H9 (cell line): ENCODE measurements around the gene NSUN6. TPM values are rescaled to one million over a fixed set of nuclear protein-coding genes. Genes with fewer than 3 reads are reported as not detected.

ENCODE experiments used
- DNase-seq: peaks from one replicate; pipeline ENCODE4 v3.0.0-alpha.2; 2017
- H2AFZ ChIP-seq: one replicate; pipeline ENCODE4 v1.6.1; 2013; ENCODE audit warnings: mild to moderate bottlenecking, low read length, control low read depth, moderate library complexity
- H2AK5ac ChIP-seq: 2 replicates; pipeline ENCODE4 v1.6.1; 2013; ENCODE audit warnings: low read length, control low read depth, mixed read lengths; ENCODE audit not compliant: insufficient read length
- H2BK120ac ChIP-seq: one replicate; pipeline ENCODE4 v1.6.1; 2013; ENCODE audit warnings: low read depth, mild to moderate bottlenecking, low read length, control low read depth, inconsistent platforms; ENCODE audit not compliant: poor library complexity, severe bottlenecking
- H2BK12ac ChIP-seq: 2 replicates; pipeline ENCODE4 v1.6.1; 2013; ENCODE audit warnings: low read length, control low read depth, mixed read lengths, low read depth; ENCODE audit not compliant: insufficient read length
- H2BK15ac ChIP-seq: 2 replicates; pipeline ENCODE4 v1.6.1; 2013; ENCODE audit warnings: low read depth, low read length, control low read depth
- H2BK20ac ChIP-seq: one replicate; pipeline ENCODE4 v1.6.1; 2013; ENCODE audit warnings: low read depth, mild to moderate bottlenecking, low read length, control low read depth, inconsistent platforms; ENCODE audit not compliant: poor library complexity, severe bottlenecking
- H2BK5ac ChIP-seq: 2 replicates; pipeline ENCODE4 v1.6.1; 2013; ENCODE audit warnings: low read length, control low read depth, mixed read lengths; ENCODE audit not compliant: insufficient read length
- H3K14ac ChIP-seq: 2 replicates; pipeline ENCODE4 v1.6.1; 2013; ENCODE audit warnings: low read length, control low read depth; ENCODE audit not compliant: insufficient read depth
- H3K18ac ChIP-seq: 2 replicates; pipeline ENCODE4 v1.6.1; 2013; ENCODE audit warnings: low read depth, mild to moderate bottlenecking, mixed read lengths, low read length, control low read depth; ENCODE audit not compliant: insufficient read length
- H3K23ac ChIP-seq: 2 replicates; pipeline ENCODE4 v1.6.1; 2013; ENCODE audit warnings: low read length, control low read depth, mixed read lengths, low read depth; ENCODE audit not compliant: insufficient read length
- H3K23me2 ChIP-seq: 2 replicates; pipeline ENCODE4 v1.6.1; 2013; ENCODE audit warnings: low read depth, mild to moderate bottlenecking, mixed read lengths, low read length, control low read depth; ENCODE audit not compliant: insufficient read length, poor library complexity, severe bottlenecking
- H3K27ac ChIP-seq: 2 replicates; pipeline ENCODE4 v1.5.1; 2013; ENCODE audit warnings: low read length, control low read depth, mixed read lengths, low read depth; ENCODE audit not compliant: insufficient read length
- H3K27me3 ChIP-seq: 2 replicates; pipeline ENCODE4 v1.6.1; 2013; ENCODE audit warnings: low read length, control low read depth, inconsistent platforms; ENCODE audit not compliant: insufficient read depth
- H3K4ac ChIP-seq: 2 replicates; pipeline ENCODE4 v1.6.1; 2013; ENCODE audit warnings: low read depth, mild to moderate bottlenecking, control low read depth, inconsistent platforms, low read length, moderate library complexity
- H3K4me1 ChIP-seq: 2 replicates; pipeline ENCODE4 v1.6.1; 2013; ENCODE audit warnings: low read length, control low read depth, inconsistent platforms; ENCODE audit not compliant: insufficient read depth
- H3K4me2 ChIP-seq: 2 replicates; pipeline ENCODE4 v1.6.1; 2013; ENCODE audit warnings: low read length, control low read depth, mixed read lengths; ENCODE audit not compliant: insufficient read length, insufficient read depth
- H3K56ac ChIP-seq: 2 replicates; pipeline ENCODE4 v1.6.1; 2013; ENCODE audit warnings: low read depth, mild to moderate bottlenecking, mixed read lengths, low read length, control low read depth; ENCODE audit not compliant: insufficient read length
- H3K79me1 ChIP-seq: 2 replicates; pipeline ENCODE4 v1.6.1; 2013; ENCODE audit warnings: low read depth, mild to moderate bottlenecking, moderate library complexity, low read length, control low read depth, inconsistent platforms; ENCODE audit not compliant: insufficient read depth, poor library complexity, severe bottlenecking
- H3K79me2 ChIP-seq: 2 replicates; pipeline ENCODE4 v1.6.1; 2013; ENCODE audit warnings: low read length, control low read depth, inconsistent platforms; ENCODE audit not compliant: insufficient read depth
- H3K9ac ChIP-seq: 2 replicates; pipeline ENCODE4 v1.6.1; 2013; ENCODE audit warnings: low read length, control low read depth, mixed read lengths; ENCODE audit not compliant: insufficient read length; ENCODE audit errors: extremely low read depth
- H3K9me3 ChIP-seq: one replicate; pipeline ENCODE4 v1.6.1; 2013; ENCODE audit warnings: low read depth, low read length, inconsistent platforms; ENCODE audit not compliant: control insufficient read depth
- H3T11ph ChIP-seq: one replicate; pipeline ENCODE4 v1.6.1; 2013; ENCODE audit warnings: mild to moderate bottlenecking, low read length, control low read depth, inconsistent platforms
- H4K20me1 ChIP-seq: one replicate; pipeline ENCODE4 v1.6.1; 2013; ENCODE audit not compliant: control insufficient read depth, insufficient read length, insufficient read depth
- H4K5ac ChIP-seq: 2 replicates; pipeline ENCODE4 v1.6.1; 2013; ENCODE audit warnings: low read depth, mild to moderate bottlenecking, mixed read lengths, low read length, control low read depth; ENCODE audit not compliant: insufficient read length
- H4K8ac ChIP-seq: replicated peaks from 2 replicates; pipeline ENCODE4 v1.6.1; 2013; ENCODE audit warnings: low read length, control low read depth, mixed read lengths, low read depth; ENCODE audit not compliant: insufficient read length
- H4K91ac ChIP-seq: 2 replicates; pipeline ENCODE4 v1.6.1; 2013; ENCODE audit warnings: low read depth, mild to moderate bottlenecking, moderate library complexity, mixed read lengths, low read length, control low read depth; ENCODE audit not compliant: insufficient read length
- H3K27ac Mint-ChIP-seq, 3 experiments: 2 replicates in 2 of 3; 3 replicates in 1 of 3; pipeline ENCODE4 v1.8.0; 2020 to 2021; ENCODE audit warnings: mixed read lengths in 3 of 3, mild to moderate bottlenecking in 1 of 3, moderate library complexity in 1 of 3
- H3K27me3 Mint-ChIP-seq: 2 replicates; pipeline ENCODE4 v1.8.0; 2021; ENCODE audit warnings: low read depth, mild to moderate bottlenecking, moderate library complexity, mixed read lengths
- H3K36me3 Mint-ChIP-seq, 3 experiments: 2 replicates in 2 of 3; 3 replicates in 1 of 3; pipeline ENCODE4 v1.8.0; 2020 to 2021; ENCODE audit warnings: low read depth in 3 of 3, mixed read lengths in 3 of 3; ENCODE audit not compliant: insufficient read depth in 1 of 3
- H3K4me1 Mint-ChIP-seq, 2 experiments: 2 replicates each; pipeline ENCODE4 v1.8.0; 2020; ENCODE audit warnings: mixed read lengths in 2 of 2
- H3K4me3 Mint-ChIP-seq, 2 experiments: 2 replicates in 1 of 2; 3 replicates in 1 of 2; pipeline ENCODE4 v1.8.0; 2020 to 2021; ENCODE audit warnings: mild to moderate bottlenecking in 2 of 2, mixed read lengths in 2 of 2, moderate library complexity in 1 of 2
- H3K9me3 Mint-ChIP-seq, 2 experiments: 2 replicates in 1 of 2; 3 replicates in 1 of 2; pipeline ENCODE4 v1.8.0; 2020; ENCODE audit warnings: mild to moderate bottlenecking in 2 of 2, mixed read lengths in 2 of 2, moderate library complexity in 1 of 2
- WGBS: extraction: QIAGEN DNeasy Blood & Tissue Kit; methylation state at CpG from one replicate; pipeline ENCODE4 v1.1.7; 2013; ENCODE audit warnings: missing lambda C conversion rate, low lambda C conversion rate, mixed read lengths; ENCODE audit not compliant: insufficient read length; ENCODE audit errors: extremely low coverage; 5-methylcytosine and 5-hydroxymethylcytosine counted together
- total RNA-seq: library from RNA; stranded (reverse); gene quantifications from 2 replicates; pipeline ENCODE4 v1.2.1, GENCODE V29; 2021
- TF ChIP-seq, protein P1 (sequence below): fragments of 200-600 bp; sonication (generic); conservative IDR thresholded peaks from 3 replicates; pipeline ENCODE4 v1.8.0; 2021; ENCODE audit warnings: antibody characterized with exemption, mild to moderate bottlenecking

NSUN6 gene
- total RNA-seq, 1 experiment from 2014 or later = 11.9 TPM

DNA sequence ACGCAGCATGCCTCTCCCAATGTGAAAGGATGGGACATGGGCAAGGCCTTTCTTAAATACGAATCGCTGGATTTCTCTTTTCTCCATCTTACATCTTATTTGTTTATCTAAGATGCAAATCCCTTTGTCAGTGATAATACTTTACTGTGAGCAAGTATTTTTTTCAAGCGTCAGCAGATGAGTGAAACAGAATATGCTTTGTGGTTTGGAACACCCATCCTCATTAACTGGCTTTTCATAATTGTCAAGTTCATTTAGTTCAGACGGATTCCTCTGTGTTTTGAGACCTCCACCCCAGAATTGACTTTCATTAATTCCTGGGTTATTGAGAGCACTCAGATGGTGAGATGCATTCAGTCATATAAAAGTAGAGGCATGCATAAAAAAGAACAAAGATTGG is 149.8 kb downstream of the NSUN6 start:
- Histone ChIP-seq H3K9ac (no peak overlapping the region), H3K18ac (no peak overlapping the region), H3K79me2 (no peaks in the 10 kb centered on the region), H2BK20ac (no peak overlapping the region), H4K5ac (no peak overlapping the region), H3K23ac (no peak overlapping the region), H4K8ac (no peak overlapping the region), H2AK5ac (no peak overlapping the region), H3K4me1 (no peaks in the 10 kb centered on the region; the same call in 1 of the 2 replicates), H4K91ac (no peak overlapping the region), H3K14ac (no peak overlapping the region), H2BK15ac (no peak overlapping the region), H3K79me1 (no peaks in the 10 kb centered on the region), H2BK12ac (no peak overlapping the region), H3K27me3 (no peaks in the 10 kb centered on the region), H3K4ac (no peak overlapping the region), H3K9me3 (no peaks in the 10 kb centered on the region), H4K20me1 (no peaks in the 10 kb centered on the region), H3K27ac (no peak overlapping the region), H2AFZ (no peak overlapping the region), H3K4me2 (no peak overlapping the region), H3K56ac (no peak overlapping the region), H2BK120ac (no peak overlapping the region), H3T11ph (no peak overlapping the region), H2BK5ac (no peak overlapping the region), H3K23me2 (no peaks in the 10 kb centered on the region)
- Mint-ChIP-seq H3K27ac (no peak overlapping the region), H3K27me3 (no peaks in the 10 kb centered on the region), H3K4me1 (peaks cover 16 to 20% of the 10 kb centered on the region in 2 experiments), H3K9me3 (no peaks in the 10 kb centered on the region), H3K4me3 (no peak overlapping the region), H3K36me3 (no peaks in the 10 kb centered on the region)
- TF ChIP-seq, protein P1, sequence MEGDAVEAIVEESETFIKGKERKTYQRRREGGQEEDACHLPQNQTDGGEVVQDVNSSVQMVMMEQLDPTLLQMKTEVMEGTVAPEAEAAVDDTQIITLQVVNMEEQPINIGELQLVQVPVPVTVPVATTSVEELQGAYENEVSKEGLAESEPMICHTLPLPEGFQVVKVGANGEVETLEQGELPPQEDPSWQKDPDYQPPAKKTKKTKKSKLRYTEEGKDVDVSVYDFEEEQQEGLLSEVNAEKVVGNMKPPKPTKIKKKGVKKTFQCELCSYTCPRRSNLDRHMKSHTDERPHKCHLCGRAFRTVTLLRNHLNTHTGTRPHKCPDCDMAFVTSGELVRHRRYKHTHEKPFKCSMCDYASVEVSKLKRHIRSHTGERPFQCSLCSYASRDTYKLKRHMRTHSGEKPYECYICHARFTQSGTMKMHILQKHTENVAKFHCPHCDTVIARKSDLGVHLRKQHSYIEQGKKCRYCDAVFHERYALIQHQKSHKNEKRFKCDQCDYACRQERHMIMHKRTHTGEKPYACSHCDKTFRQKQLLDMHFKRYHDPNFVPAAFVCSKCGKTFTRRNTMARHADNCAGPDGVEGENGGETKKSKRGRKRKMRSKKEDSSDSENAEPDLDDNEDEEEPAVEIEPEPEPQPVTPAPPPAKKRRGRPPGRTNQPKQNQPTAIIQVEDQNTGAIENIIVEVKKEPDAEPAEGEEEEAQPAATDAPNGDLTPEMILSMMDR = no peak
- no CpG with 5 or more reads among the region's 5 CpGs for WGBS
- DNase-seq = no peak
